Measurements from ENCODE around the gene RCCD1.

Gene RCCD1

DNA sequence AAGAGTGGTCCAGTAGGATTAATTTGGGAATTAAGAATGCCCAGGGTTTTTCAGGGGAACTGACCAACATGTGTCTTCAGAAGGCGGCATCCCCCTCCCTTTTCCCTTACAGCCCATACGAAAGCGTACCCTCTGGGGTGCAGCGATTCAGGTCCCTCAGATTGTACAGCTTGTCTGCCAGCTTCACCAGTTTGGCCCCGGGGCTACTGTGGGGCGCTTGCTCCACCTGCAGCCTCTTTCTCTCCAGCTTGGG, 23.2 kb upstream of the RCCD1 start:
- Mint-ChIP-seq H3K27ac (peak overlapping the region; percentile 97), H3K4me3 (peak overlapping the region; percentile 97), H3K36me3 (no peaks in the 10 kb centered on the region), H3K4me1 (peaks cover 45% of the 10 kb centered on the region), H3K9me3 (no peaks in the 10 kb centered on the region), H3K27me3 (no peaks in the 10 kb centered on the region)

DNA sequence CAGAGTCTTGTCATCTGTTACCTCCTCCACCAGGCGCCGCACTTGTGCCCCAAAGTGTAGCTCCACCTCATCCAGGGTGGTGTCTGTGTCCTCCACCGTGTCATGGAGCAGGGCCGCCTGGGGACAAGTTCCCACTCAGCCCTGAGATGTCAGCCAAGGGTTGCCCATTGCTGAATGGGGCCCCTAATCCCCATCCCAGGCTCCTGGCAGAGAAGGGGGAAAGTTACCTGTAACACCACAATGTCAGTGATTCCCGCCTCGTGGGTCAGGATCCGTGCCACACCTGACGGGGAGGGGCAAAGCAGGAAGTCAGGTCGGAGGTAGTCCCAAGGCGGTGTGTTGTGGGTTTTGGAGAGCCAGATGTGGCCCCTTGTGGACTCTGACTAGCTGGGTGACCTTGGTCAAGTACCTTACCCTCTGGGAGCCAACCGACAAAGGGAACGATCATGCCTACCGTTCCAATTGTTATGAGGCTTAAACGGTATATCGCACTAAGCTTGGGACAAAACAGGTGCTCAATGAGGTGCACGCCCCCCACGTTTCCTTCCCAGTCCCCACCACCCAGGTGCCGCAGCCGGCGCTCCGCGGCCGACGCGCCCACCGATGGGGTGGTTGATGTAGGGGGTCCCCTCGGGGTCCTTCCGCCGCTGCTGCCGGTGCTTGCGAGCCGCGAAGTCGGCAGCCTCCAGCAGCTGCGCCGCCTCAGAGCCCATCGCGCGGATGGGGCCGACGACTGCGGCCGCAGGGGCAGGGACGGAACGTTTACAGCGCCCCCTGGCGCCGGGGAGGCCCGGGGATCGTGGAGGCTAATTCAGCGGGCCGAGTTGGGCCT, 22.6 kb upstream of the RCCD1 start, which contains the start of gene HDDC3:
Gene HDDC3 (minus strand): TSS at position 722 of the 832 bp plus-strand sequence. CDS start 9 bp downstream, at position 713.
- Mint-ChIP-seq H3K4me1 (peaks cover 51% of the 10 kb centered on the region), H3K27me3 (no peaks in the 10 kb centered on the region), H3K36me3 (no peaks in the 10 kb centered on the region), H3K4me3 (peak within 1 kb of the TSS; percentile 97), H3K9me3 (no peaks in the 10 kb centered on the region), H3K27ac (peak within 1 kb of the TSS; percentile 97)

DNA sequence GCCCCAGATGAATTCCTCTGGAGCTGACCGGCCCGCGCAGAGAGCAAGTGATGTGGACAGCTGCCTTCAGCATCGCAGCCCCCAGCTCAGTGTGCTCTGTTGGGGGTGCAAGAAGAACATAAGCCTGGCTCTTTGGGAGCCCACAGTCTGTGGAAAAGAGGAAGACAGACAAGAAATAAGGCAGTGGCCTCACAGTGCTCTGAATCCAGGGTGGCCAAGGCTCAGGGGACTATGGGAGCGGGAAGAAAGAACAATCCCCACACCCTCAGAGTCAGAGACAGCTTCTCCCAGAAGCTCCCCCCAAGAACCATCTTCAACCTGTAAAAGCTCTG, 22.1 kb upstream of the RCCD1 start:
- peak overlapping the region; percentile 97 for H3K4me3 Mint-ChIP-seq
- no peaks in the 10 kb centered on the region for H3K9me3 Mint-ChIP-seq
- peak overlapping the region; percentile 91 for H3K27ac Mint-ChIP-seq
- no peaks in the 10 kb centered on the region for H3K36me3 Mint-ChIP-seq
- H3K27me3 Mint-ChIP-seq, result no peaks in the 10 kb centered on the region
- H3K4me1 Mint-ChIP-seq, result peaks cover 52% of the 10 kb centered on the region

DNA sequence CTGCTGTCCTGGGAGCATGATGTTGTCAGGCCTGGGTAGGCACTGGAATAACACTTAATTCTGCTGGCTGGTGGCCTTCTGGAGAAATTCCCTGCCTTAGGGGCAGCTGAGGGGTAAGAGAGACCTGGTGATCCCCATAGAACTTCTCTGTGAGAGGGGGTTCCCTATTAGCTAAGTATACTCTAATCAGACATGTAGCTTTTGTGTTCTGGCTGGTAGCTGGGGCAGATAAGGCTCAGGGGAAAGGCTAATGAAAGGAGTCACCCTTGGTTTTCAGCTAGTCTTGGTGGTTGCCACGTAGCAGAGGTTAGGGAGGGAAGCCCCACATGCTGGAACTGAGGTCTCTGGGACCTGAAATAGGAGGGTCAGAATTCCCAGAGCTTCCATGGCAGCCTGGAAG, 21.4 kb upstream of the RCCD1 start:
- Mint-ChIP-seq H3K27me3 (no peaks in the 10 kb centered on the region), H3K36me3 (peaks cover under 1% of the 10 kb centered on the region), H3K4me3 (peak overlapping the region; percentile 26), H3K9me3 (no peaks in the 10 kb centered on the region), H3K4me1 (peaks cover 51% of the 10 kb centered on the region), H3K27ac (peak overlapping the region; percentile 51)

DNA sequence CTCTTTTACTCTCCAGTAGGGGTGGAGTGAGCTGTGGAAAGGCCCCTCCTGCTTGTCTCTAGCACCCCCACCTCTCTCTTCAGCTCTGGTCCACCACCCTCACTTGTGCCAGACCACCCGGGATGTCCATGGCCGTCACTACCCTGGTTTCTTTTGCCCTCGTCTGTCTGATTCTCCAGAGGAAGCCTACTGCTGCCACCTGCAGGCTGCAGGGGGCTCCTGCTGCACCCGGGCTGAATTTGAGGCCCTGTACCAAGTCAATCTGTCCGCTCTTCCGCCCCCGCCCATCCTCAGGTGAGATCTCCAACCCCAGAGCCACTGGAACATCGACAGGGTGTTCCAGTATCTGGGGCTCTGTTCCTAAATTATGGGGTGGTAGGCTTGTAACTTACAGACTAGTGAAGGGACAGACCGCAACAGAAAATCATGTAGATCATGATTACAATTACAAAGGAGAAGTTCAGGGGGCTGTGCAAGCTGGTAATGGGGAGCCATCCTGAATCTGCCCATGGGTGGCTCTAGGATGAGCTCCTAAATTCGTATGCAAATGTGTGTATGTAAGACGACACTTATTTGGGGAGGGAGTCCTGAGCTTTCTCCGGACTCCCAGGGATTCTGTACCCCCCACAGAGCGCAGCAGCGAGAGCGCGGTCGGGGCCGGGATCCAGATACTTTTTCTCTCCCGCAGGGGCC, 20.3 kb upstream of the RCCD1 start:
- H3K27ac Mint-ChIP-seq, result peak overlapping the region; percentile 91
- peaks cover 1% of the 10 kb centered on the region for H3K36me3 Mint-ChIP-seq
- H3K9me3 Mint-ChIP-seq, result no peaks in the 10 kb centered on the region
- peaks cover 48% of the 10 kb centered on the region for H3K4me1 Mint-ChIP-seq
- H3K27me3 Mint-ChIP-seq, result no peaks in the 10 kb centered on the region
- peak overlapping the region; percentile 87 for H3K4me3 Mint-ChIP-seq

DNA sequence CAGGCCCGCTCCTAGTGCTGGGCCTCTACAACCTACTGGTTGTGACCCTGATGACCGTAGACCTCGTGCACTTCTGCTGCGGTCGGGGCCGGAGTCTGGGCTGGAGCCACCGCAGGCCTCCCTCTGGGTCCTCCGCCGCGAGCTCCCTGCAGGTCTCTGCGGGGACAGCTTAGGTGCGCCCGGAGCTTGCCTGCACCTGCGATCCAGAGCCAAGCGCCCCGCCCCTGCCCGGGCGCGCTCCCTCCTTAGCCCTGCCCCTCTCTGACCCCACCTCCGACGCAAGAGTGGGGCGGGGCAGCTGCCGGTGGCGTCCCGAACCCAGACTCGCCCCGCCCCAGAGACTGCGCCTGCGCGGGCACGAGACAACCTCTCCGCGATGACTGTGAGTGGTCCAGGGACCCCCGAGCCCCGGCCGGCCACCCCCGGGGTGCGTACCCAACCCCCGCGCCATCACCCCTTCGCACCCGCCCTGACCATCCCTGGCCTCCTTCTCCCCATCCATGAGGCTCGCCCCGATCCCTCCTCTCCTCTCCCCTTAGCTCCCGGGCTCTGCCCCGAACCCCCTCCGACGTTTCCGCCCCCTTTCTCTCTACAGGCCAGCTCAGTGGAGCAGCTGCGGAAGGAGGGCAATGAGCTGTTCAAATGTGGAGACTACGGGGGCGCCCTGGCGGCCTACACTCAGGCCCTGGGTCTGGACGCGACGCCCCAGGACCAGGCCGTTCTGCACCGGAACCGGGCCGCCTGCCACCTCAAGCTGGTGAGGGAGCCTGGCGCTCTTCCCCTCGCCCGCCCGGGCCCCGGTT, 19.5 kb upstream of the RCCD1 start, which contains the start of gene UNC45A:
Gene UNC45A (plus strand): TSS at position 337 of the 803 bp plus-strand sequence. CDS start 40 bp downstream, at position 377.
- Mint-ChIP-seq H3K9me3 (no peaks in the 10 kb centered on the region), H3K4me3 (peak within 1 kb of the TSS; percentile 87), H3K36me3 (peaks cover 2% of the 10 kb centered on the region), H3K27ac (peak within 1 kb of the TSS; percentile 91), H3K4me1 (peaks cover 42% of the 10 kb centered on the region), H3K27me3 (no peaks in the 10 kb centered on the region)

DNA sequence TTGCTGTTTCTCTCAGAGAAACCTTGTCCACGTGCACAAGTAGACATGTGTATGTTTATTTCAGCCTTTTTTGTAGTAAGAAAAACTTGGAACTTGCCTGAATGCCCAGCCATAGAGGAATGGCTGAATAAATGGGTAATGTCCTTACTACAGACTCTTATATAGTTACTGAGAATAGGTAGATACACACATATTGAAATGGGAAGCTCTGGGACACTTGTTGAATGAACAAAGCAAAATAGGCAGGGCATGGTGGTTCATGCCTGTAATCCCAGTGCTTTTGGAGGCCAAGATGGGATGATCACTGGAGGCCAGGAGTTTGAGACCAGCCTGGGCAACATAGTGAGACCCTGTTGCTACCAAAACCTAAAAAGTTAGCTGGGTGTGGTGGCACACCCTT, 17.9 kb upstream of the RCCD1 start:
- Mint-ChIP-seq H3K27ac (peak overlapping the region; percentile 38), H3K27me3 (no peaks in the 10 kb centered on the region), H3K4me1 (peaks cover 28% of the 10 kb centered on the region), H3K4me3 (peak overlapping the region; percentile 87), H3K9me3 (no peaks in the 10 kb centered on the region), H3K36me3 (peaks cover 7% of the 10 kb centered on the region)

DNA sequence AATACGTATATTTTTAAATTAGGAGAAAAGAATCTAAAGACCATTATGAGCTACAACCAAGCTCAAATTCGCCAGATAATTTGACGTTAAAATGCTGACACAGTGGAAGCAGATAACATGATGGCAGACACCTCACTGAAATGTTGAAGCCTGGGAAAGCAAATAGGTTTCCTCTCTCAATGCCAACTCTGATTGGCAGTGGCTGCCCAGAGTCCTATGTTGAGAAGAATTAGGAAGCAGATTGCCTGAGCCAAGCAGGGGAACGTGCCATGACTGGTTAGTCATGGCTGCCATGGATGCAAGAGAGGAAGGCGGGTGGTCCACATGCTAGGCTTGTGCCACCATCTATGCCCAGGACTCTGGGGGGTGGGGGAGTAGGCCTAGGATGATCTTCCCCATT, 16.4 kb upstream of the RCCD1 start:
- peaks cover 7% of the 10 kb centered on the region for H3K36me3 Mint-ChIP-seq

DNA sequence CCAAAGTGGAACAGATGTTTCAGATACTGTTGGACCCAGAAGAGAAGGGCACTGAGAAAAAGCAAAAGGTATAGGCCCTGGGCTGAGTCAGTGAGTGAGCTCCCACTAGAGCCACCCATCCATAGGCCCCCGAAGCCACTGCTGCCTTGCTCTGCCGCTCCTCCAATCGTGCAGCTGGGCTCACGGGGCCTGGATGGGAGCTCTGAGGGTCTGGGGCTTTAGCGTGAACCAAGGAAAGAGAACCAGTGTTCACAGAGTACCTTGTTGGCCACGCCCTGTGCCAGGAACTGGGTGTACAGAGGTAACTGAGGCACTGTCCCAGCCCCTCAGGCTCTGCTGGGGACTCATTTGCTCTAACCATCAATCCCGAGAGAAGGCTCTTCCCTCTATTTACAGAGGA, 14.9 kb upstream of the RCCD1 start:
- H3K4me1 Mint-ChIP-seq, result peaks cover 16% of the 10 kb centered on the region
- no peaks in the 10 kb centered on the region for H3K9me3 Mint-ChIP-seq
- no peak overlapping the region for H3K4me3 Mint-ChIP-seq
- H3K27me3 Mint-ChIP-seq, result no peaks in the 10 kb centered on the region
- H3K36me3 Mint-ChIP-seq, result peaks cover 7% of the 10 kb centered on the region
- no peak overlapping the region for H3K27ac Mint-ChIP-seq

More for the DNA sequence above, 16.4 kb upstream of the RCCD1 start:
- no peaks in the 10 kb centered on the region for H3K27me3 Mint-ChIP-seq
- H3K4me3 Mint-ChIP-seq, result no peak overlapping the region
- H3K4me1 Mint-ChIP-seq, result peaks cover 23% of the 10 kb centered on the region
- no peaks in the 10 kb centered on the region for H3K9me3 Mint-ChIP-seq
- H3K27ac Mint-ChIP-seq, result no peak overlapping the region

DNA sequence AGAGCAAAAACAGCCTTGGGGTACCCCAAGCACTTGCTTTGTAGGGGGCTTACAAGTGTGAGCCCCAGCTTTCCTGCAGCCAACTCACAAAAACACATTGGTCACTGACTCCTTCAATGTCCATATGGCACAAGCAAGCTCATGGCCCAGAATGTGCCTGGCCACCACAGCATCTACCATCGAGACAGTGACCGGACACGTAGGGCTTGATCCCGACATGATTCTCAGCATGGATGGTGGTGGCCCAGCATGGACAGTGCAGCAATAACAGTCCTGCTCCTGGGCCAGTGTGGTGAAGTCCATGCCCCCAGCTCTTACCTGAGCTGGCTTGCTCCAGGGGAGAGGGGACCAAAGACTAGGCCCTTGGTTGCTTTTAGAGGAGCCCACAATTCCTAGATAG, 13.6 kb upstream of the RCCD1 start:
- Mint-ChIP-seq H3K36me3 (peaks cover 7% of the 10 kb centered on the region), H3K27ac (no peak overlapping the region), H3K4me3 (no peak overlapping the region), H3K4me1 (peaks cover 11% of the 10 kb centered on the region), H3K9me3 (no peaks in the 10 kb centered on the region), H3K27me3 (no peaks in the 10 kb centered on the region)

DNA sequence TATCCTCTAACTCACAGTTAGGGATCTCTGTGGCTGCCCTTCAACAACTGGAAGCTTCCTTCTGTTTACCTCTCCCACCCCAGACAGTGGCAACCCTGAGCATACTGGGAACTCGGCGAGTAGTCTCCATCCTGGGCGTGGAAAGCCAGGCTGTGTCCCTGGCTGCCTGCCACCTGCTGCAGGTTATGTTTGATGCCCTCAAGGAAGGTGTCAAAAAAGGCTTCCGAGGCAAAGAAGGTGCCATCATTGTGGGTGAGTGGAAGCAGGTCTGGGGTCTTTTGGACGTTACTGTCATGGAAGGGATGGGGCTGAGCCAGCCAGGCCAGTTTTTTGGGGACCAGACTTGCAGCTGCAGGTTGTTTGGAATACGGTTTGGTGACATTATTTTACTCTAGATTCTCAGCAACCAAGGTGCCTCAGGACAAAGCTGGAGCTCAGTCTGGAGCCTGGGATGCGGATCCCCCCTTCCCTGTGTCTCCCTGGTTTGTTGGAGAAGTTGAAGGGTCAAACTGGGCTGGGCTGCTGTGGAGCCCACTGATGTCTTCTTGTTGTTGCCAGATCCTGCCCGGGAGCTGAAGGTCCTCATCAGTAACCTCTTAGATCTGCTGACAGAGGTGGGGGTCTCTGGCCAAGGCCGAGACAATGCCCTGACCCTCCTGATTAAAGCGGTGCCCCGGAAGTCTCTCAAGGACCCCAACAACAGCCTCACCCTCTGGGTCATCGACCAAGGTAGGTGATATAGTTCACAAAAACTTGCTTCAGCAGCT, 12.1 kb upstream of the RCCD1 start:
- H3K4me1 Mint-ChIP-seq, result no peaks in the 10 kb centered on the region
- H3K9me3 Mint-ChIP-seq, result no peaks in the 10 kb centered on the region
- no peak overlapping the region for H3K27ac Mint-ChIP-seq
- H3K4me3 Mint-ChIP-seq, result no peak overlapping the region
- no peaks in the 10 kb centered on the region for H3K27me3 Mint-ChIP-seq
- H3K36me3 Mint-ChIP-seq, result peaks cover 7% of the 10 kb centered on the region

DNA sequence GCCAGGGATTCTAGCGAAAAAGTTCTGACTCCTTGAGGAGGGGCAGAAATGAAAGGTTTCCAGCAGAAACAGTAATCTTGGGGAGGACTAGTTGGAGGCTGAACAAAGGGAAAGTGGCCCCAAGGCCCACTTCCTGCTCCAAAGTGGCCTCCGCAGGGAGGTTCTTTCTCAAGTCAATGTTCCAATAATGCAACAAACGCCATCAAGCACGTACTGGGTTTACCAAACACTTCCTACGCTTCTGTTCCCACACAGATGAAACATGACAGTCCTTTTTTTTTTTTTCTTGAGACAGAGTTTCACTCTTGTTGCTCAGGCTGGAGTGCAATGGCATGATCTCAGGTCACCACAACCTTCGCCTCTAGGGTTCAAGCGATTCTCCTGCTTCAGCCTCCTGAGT, 9.6 kb upstream of the RCCD1 start:
- H3K36me3 Mint-ChIP-seq, result peaks cover 5% of the 10 kb centered on the region
- no peaks in the 10 kb centered on the region for H3K4me1 Mint-ChIP-seq
- no peak overlapping the region for H3K4me3 Mint-ChIP-seq
- no peak overlapping the region for H3K27ac Mint-ChIP-seq
- no peaks in the 10 kb centered on the region for H3K9me3 Mint-ChIP-seq
- H3K27me3 Mint-ChIP-seq, result no peaks in the 10 kb centered on the region

DNA sequence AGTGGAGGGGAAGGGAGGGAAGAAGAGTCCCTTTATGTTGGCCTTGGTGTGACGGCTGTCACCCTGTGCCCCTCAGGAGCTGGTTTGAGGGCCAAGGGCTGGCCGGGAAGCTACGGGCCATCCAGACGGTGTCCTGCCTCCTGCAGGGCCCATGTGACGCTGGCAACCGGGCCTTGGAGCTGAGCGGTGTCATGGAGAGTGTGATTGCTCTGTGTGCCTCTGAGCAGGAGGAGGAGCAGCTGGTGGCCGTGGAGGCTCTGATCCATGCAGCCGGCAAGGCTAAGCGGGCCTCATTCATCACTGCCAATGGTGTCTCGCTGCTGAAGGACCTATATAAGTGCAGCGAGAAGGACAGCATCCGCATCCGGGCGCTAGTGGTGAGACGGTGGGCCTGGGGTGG, 8.1 kb upstream of the RCCD1 start:
- H3K27ac Mint-ChIP-seq, result no peak overlapping the region
- H3K27me3 Mint-ChIP-seq, result no peaks in the 10 kb centered on the region
- no peaks in the 10 kb centered on the region for H3K4me1 Mint-ChIP-seq
- H3K36me3 Mint-ChIP-seq, result no peaks in the 10 kb centered on the region
- no peak overlapping the region for H3K4me3 Mint-ChIP-seq
- H3K9me3 Mint-ChIP-seq, result no peaks in the 10 kb centered on the region

DNA sequence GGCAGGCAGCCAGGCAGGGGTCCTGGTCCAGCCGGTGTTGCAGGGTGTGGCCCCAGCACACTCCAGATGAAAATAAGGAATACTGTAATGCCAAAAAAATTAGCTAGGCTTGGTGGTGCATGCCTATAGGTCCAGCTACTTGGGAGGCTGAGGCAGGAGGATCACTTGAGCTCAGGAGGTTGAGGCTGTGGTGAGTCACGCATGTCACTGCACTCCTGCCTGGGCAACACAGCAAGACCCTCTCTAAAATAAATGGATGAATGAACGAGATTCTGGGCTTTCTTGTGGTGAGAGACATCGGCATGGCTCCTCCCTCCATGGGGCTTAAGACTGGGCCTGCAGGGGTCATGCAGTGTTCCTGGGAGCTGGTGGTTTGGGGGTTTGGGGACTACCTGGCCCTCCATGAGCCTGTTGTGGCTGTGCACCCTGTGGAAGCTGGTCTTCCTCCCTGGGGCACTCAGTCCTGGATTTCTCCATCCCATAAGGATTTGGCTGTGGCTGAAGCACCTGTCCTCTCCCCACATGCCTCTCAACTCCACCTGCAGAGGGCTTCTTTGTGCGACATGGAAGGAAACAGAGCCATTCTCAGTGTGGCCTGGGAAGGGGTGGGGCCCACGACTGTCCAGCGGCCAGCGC, 7.6 kb upstream of the RCCD1 start:
- H3K27me3 Mint-ChIP-seq, result no peaks in the 10 kb centered on the region
- H3K4me3 Mint-ChIP-seq, result no peak overlapping the region
- H3K9me3 Mint-ChIP-seq, result no peaks in the 10 kb centered on the region
- H3K4me1 Mint-ChIP-seq, result no peaks in the 10 kb centered on the region
- no peak overlapping the region for H3K27ac Mint-ChIP-seq
- no peaks in the 10 kb centered on the region for H3K36me3 Mint-ChIP-seq

All from activated naive CD4-positive, alpha-beta T cell treated with anti-CD3 and anti-CD28 coated beads, Interleukin-2, amount 50 U/mL, for 24 hours (primary cell).